Measurements from ENCODE around the gene SNPH.

GRCh38 chr20:1308067-1308701 lies 42.1 kb downstream of the SNPH start:
- TF ChIP-seq, protein P1, sequence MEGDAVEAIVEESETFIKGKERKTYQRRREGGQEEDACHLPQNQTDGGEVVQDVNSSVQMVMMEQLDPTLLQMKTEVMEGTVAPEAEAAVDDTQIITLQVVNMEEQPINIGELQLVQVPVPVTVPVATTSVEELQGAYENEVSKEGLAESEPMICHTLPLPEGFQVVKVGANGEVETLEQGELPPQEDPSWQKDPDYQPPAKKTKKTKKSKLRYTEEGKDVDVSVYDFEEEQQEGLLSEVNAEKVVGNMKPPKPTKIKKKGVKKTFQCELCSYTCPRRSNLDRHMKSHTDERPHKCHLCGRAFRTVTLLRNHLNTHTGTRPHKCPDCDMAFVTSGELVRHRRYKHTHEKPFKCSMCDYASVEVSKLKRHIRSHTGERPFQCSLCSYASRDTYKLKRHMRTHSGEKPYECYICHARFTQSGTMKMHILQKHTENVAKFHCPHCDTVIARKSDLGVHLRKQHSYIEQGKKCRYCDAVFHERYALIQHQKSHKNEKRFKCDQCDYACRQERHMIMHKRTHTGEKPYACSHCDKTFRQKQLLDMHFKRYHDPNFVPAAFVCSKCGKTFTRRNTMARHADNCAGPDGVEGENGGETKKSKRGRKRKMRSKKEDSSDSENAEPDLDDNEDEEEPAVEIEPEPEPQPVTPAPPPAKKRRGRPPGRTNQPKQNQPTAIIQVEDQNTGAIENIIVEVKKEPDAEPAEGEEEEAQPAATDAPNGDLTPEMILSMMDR (IDR thresholded peaks at IDR 0.05; ENCODE audit: low read length) = no peak
- TF ChIP-seq EZH2 (optimal IDR thresholded peaks at IDR 0.05; ENCODE audit: low read depth, low read length) (no peak), EZH2phosphoT487 (IDR thresholded peaks at IDR 0.05; ENCODE audit: low read length) (no peak)
